GM18520 (cell line): ENCODE results near the gene POLR2A.
"Not testable (repeated sequence)": the region's sequence is repeated elsewhere in the genome, so short reads cannot be mapped to it uniquely, and the experiment has no call there.

ENCODE experiments used
- ATAC-seq: cut with Tn5 transposase; IDR thresholded peaks from one replicate; pipeline ENCODE4 v1.9.1; 2021; ENCODE audit not compliant: unreplicated experiment

Gene POLR2A

DNA sequence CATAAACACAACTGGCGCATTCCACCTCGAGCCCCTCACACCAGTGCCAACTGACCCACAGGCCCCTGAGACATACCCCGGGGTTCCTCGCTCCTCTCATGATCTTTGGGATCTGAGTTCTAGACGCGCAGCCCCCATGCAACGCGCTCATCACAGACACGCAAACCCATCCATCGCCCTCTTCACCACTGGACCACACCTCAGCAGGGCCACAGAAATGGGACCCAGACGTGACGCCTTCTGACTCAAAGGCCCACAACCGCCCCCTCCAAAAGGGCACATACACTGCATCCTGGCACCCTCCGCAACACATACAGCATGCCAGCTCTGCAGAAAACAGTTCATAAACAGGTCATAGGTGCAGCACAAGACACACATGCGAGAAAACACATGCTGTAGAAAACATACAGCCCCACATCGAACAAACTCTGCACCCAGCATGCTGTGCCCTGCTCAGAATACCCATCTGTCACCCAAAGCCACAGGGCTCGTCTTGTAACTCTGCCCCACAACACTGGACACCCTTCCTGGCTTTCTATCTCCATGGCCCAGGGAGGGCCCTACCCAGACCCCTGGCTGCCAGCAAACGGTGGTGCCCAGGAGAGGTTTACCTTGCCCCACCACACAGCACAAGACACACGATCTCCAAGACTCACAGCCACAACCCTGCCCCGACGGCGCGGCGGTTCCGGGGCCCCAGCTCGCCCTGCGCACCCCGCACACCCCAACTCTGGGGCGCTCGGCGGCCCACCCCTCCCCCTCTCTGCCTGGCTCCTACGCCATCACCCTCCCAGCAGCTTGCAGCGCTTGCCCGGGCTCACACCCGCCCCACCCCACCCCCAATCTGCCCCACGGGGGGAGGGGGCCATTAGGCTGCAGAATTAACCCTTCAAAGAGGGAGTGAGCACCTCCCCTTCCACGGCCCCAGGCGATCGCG is 5.6 kb upstream of the POLR2A start:
- ATAC-seq: no peak

- ATAC-seq: no peak
Measured at GRCh38 chr17:7479213-7480088, 4.7 kb upstream of the POLR2A start, which contains the start of gene ZBTB4. ZBTB4 (minus strand) TSS chr17:7479631; CDS start chr17:7466801, 12,830 bp downstream.

- no peak for ATAC-seq
Measured at GRCh38 chr17:7480089-7480384, 4.1 kb upstream of the POLR2A start.

GRCh38 chr17:7481275-7481674 is 2.9 kb upstream of the POLR2A start, which contains the start of gene SLC35G6:
SLC35G6 (plus strand) TSS chr17:7481446; CDS start chr17:7481517, 71 bp downstream.
- not testable (repeated sequence) for ATAC-seq

GRCh38 chr17:7481842-7482741 is 2.1 kb upstream of the POLR2A start:
- not testable (repeated sequence) for ATAC-seq

GRCh38 chr17:7482742-7483088 is 1.5 kb upstream of the POLR2A start:
- not testable (repeated sequence) for ATAC-seq

DNA sequence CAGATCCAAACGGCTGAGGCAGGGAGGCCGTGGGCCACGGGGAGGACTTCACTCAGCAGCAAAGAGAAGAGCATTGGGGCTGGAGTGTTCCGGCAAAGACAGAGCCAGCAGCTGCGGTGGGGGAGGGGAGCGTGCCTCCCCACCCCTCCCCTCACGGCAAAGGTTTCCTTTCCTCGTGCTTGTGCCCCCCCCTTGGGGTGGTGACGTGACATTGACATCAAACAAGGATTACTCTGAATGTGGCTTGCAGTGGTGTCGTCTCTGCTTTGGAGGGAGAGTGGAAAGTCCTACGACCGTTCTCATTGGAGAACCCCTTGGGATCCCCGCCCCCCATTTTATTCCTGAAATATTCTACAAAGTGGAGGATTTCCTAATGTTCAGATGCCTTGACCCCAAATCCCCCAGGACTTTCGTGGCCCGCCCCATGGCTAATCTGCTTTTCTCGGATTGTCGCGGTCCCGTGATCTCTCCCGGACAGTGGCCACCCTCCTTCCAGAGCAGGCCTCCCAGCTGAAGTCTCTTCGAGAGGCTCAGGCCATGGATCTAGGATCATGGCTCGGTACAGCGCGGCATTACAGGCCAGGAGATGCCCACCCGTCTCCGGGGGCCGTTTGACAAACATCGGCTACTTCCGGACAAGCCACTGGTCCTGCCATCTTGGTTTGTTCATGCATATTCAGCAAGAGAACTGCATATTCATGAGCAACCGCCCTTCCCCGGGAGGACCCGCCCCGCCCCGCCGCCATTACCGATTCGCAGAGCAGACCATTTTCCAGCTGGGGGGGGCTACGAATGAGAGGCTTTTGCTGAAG is 705 bp upstream of the POLR2A start:
- ATAC-seq: no peak

DNA sequence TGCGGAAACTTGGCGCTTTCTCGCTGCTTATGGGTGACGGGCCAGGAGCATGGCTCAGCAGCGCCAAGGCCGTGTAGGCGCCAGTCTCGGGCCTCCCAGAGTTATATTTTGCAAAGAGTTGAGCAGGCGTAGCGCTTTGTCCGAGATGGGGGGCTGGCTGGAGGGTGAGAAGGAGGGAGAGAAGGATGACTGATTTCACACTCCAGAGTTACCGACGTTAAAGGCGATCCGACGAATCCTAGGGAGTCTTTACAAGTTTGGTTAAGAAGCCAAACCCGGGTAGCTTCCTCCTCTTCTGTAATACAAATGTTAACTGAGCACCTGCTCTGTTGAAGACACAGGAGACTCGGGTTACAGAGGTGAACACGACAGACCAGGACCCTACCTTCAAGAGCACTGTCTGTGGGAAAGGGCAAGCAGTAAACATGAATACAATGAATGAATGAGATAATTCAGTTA is 782 bp downstream of the POLR2A start:
- ATAC-seq: peak; percentile 0

DNA sequence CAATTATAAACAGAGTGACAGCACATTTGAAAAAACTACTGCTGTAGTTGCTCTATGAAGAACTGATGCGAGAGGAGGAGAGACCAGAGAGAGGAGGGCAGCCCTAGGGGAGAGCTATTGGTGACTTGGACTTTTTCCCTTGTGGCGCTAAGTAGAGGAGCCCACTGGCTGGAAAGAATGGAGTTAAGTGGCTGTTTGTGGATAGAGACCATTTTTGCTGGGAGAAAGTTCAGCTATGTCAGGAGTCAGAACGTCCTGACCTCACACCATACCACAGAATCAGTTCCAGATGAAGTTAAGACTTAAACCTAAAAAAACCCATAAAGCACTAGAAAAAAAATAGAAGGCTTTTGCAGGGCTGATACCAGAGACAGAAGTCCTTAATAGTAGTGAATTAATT is 2.0 kb downstream of the POLR2A start:
- no peak for ATAC-seq

DNA sequence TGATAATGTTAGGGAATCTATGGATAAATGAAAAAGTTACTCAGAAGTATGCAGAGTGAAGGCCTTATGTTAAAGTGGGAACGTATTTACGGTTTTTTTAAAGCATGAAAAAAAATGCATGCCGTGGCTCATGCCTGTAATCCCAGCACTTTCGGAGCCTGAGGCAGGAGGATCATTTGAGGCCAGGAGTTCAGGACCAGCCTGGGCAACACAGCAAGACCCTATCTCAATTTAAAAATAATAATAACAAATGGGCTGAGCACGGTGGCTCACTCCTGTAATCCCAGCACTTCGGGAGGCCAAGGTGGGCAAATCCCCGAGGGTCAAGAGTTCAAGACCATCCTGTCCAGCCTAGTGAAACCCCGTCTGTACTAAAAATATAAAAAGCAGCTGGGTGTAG is 6.0 kb downstream of the POLR2A start:
- no peak for ATAC-seq

DNA sequence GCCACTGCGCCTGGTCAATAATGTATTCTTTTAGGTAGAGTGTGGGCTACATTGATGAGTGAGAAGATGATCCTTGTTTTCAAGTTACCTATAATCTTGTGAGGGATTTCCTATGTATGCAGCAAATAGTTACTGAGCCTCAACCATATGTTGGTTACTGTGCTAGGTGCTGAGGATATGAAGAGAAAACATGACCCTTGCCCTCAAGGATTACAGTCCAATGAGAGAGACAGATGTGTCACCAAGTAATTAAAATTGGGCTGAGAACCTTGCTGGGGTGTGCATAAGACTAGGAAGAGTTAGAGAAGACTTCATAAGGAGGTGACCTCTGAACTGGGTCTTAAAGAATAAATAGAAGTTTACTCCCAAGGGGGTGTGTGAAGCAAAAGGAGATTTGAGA is 7.4 kb downstream of the POLR2A start:
- no peak for ATAC-seq

GRCh38 chr17:7493941-7494340 is 9.8 kb downstream of the POLR2A start:
- ATAC-seq: no peak

DNA sequence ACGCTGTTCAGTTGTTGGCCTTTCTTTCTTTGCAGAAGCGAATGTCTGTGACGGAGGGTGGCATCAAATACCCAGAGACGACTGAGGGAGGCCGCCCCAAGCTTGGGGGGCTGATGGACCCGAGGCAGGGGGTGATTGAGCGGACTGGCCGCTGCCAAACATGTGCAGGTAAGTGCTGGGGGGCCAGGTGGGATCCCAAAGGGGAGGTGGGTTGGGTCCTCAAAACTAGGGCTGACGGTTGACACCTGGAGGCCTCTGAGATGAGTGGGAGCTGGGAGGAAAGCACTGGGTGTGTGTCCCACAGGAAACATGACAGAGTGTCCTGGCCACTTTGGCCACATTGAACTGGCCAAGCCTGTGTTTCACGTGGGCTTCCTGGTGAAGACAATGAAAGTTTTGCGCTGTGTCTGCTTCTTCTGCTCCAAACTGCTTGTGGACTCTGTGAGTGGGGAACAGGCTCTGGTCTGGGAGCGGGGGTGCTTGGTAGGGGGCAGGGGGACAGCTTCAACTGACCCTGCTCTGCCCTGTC is 11.8 kb downstream of the POLR2A start:
- ATAC-seq: no peak

- no peak for ATAC-seq
Measured at GRCh38 chr17:7496470-7497183, 12.5 kb downstream of the POLR2A start.

- no peak for ATAC-seq
Measured at GRCh38 chr17:7497228-7497627, 13.1 kb downstream of the POLR2A start.

DNA sequence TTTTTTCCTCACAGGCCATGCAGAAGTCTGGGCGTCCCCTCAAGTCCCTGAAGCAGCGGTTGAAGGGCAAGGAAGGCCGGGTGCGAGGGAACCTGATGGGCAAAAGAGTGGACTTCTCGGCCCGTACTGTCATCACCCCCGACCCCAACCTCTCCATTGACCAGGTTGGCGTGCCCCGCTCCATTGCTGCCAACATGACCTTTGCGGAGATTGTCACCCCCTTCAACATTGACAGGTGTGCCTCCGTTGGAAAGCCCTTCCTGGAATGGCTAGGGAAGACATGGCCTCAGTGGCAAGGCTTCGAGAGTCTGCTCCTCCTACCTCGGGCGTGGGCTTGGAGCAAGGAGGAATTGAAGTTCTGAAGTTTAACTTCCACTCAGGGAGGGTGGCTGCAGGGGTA is 13.5 kb downstream of the POLR2A start:
- no peak for ATAC-seq

GRCh38 chr17:7499161-7499560 is 15.0 kb downstream of the POLR2A start:
- no peak for ATAC-seq

DNA sequence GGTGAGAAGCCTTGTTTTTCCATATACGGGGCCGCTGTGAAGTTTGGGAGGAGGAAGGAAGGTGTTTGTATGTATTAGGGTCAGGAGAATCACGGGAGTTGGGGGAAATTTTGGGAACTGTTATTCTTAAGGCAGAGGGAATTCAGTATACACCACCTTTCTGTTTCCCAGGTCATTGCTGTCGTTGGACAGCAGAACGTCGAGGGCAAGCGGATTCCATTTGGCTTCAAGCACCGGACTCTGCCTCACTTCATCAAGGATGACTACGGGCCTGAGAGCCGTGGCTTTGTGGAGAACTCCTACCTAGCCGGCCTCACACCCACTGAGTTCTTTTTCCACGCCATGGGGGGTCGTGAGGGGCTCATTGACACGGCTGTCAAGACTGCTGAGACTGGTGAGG is 17.6 kb downstream of the POLR2A start:
- ATAC-seq: no peak
